Uterus (tissue), 2 donors: ENCODE data around the gene FAM222B.

Experiments
- CTCF ChIP-seq, 4 experiments: fragments of 200-600 bp in 2 of 4; fragments of 450-650 bp in 2 of 4; sonication (generic) in 2 of 4; IDR thresholded peaks; one replicate each; pipeline ENCODE4 v1.5.1; 2016 to 2019; ENCODE audit warnings: antibody characterized with exemption in 4 of 4, mild to moderate bottlenecking in 2 of 4, moderate library complexity in 1 of 4
- POLR2A ChIP-seq, 2 donors: fragments of 450-650 bp; IDR thresholded peaks; one replicate each; pipeline ENCODE4 v1.6.1; 2016; ENCODE audit warnings: antibody characterized with exemption in 2 of 2, mild to moderate bottlenecking in 1 of 2, moderate library complexity in 1 of 2

DNA sequence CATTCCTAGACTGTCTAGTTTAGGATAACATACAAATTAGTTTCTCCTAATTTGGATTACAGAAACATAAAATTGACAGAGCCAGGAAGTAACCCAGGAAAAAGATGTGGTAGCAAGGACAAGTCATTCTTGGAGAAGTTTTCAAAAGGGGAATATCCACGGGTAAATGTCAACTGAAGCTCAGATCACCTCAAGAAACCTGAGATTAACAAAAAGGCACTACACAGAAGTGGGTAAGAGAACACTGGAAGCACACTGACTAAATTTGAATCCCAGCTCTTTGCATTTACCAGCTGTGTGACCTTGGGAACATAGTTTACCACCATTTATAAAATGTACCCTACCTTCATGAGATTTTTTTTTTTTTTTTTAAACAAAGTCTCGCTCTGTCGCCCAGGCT is 59.4 kb downstream of the FAM222B start:
- TF ChIP-seq CTCF (IDR thresholded peaks at IDR 0.05) (no peak), POLR2A (IDR thresholded peaks at IDR 0.05) (no peak)
